Smooth muscle cell of the brain vasculature (primary cell): ENCODE data around the gene TC2N.
"Not testable (repeated sequence)": the region's sequence is repeated elsewhere in the genome, so short reads cannot be mapped to it uniquely, and the experiment has no call there.

Source experiments
- DNase-seq: peaks from one replicate; pipeline ENCODE4 v3.0.0-alpha.2; 2012; ENCODE audit warnings: low read depth, low spot score

Gene TC2N

DNA sequence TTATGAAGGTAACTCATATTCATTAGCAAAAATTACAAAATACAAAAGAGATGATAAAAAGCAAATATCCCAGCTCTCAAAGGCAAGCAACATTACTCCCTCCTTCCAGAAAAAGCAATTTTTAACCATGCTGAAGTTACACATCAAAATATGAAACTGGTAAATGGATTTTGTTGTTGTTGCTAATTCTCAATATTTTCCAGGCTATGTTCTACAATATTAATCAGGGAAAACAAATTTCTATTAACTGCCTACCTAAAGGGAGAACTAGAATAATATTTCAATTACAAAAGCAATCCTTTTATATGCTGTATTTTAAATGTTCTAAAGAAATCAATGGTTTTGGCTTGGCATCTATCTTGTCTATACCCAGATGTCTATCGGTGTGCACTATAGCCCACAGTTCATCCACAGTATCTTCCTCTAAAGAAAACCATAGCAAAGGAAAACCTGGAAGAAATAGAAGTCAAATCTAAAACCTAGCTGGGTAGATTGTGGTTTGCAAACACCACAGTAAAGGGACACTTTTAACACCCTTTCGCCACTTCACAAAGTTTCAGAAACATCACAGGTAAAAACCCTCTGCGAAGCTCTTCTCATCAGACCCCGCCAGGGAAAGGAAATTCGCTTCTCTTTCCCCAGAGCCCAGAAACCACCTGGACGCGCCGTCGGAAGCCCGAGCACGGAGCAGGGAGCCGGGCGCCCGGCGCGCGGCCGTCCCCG lies 32.0 kb downstream of the TC2N start:
- no peak for DNase-seq

DNA sequence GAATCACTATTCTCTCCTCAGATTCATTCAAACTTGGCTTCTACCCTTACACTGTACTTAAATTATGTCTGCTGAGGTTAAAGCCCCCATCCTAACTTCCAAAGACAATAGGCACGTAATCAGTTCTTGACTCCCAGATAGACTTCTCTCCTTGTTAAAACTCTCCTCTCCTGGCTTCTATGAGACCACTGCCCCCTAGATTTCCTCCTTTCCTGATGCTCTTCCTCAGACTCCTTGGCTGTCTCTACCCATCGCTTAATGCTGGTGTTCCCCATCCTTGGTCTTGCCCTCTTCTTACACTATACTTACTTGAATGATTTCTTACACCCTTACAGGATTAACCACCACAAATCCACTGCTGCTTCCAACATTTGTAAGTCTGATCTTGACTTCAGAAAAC lies 32.8 kb downstream of the TC2N start:
- no peak for DNase-seq

DNA sequence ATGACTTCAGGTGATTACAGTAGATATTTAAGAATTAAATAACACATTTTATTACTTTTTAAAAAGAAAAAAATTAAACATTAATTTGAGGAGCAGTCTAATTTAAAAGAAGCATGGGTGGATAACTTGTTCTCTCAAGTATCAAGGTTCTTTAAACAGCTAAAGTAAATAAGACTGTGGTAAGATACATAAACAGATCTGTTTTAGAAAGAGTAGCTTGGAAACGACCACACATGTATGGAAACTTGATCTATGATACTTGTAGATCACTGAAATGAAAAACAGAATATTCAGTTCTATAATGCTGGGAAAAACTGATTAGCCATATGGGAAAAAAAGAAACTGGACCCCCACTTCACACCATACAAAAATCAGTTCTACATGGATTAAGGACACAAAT lies 36.0 kb downstream of the TC2N start:
- DNase-seq, result no peak

DNA sequence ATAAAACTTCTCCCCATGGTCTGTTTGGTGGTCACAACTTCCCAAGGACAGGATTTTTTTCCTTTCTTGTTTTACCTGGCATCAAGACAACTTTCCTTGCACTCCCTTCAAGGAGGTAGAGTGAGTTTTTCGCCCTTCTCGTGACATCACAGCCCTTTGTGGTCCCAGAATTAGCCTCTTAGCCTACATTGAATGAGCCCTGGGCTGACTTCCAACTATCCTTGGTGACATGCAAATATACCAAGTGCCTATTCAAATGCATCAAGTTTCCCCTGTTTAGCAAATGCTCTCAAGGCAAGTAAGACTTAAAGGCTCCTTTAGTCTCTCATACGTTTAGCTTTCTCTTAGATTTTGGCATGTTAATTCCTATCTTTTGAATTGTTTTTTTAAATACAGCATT lies 36.6 kb downstream of the TC2N start:
- no peak for DNase-seq

DNA sequence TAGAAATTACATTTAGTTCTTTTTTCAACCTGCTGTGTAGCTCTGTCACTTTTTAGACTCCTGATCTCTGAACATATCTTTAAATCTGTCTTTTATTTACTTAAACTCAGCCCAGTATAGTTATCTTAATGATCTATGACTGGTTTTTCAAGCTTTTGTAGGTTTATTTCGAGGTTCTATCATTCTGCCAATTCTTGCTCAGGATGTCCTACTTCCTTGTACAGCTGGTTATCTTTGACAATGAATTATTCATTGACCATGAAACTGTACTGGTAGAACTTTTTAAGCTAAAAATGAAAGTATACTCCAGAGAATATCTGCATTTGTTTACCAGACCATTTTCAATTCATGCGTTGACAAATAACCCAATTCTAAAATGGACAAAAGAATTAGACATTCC lies 37.8 kb downstream of the TC2N start:
- DNase-seq, result no peak

DNA sequence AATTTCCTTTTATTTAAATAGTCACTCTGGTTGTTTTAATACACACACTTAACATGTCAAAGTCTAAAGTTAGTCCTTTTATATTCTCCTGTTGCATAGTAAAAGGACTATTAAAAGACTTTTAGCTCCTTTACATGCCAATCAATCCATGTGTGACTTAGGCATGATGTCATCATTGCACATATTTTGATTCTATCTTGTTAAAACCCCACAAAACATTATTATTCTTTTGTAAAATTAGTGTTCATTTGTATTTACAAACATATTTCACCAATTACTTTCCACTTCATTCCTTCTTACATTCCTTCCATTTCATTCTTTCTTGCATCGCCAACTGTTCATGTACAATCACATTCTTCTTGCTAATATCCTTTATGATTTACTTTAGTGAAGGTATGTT lies 39.6 kb downstream of the TC2N start:
- DNase-seq, result no peak

DNA sequence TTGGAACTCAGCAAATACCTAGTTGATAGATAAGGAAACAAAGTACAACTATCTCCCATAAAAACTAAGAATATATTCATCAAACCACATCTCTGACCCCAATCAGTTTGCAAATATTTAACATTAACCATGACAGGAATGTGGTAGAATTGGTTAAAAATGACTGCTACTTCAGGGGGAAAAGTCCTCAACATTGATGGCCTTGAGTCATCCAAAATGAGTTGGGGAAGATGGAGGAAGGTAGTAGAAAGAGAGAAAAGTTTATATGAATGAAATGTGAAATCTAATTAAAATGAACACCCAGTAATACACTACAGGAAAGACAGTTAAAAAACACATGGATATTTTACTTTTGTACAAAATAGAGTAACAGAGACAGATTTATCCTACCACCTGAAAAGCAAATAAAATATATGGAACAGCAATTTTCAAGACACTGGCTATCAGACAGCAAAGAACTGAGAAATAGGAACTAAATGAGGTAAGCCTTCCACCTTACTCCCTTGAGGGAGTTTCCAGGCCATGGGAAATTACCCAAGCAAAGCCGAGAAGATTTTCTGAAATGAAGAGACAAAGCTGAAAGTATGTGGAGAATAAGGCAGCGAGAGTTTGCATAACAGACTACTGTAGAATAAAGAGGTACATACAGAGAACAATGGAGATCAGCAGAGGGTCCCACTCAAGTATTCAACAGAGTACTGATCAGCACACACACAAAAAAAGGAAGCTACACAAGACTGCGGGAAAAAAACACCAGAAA lies 49.6 kb downstream of the TC2N start:
- DNase-seq, result no peak

DNA sequence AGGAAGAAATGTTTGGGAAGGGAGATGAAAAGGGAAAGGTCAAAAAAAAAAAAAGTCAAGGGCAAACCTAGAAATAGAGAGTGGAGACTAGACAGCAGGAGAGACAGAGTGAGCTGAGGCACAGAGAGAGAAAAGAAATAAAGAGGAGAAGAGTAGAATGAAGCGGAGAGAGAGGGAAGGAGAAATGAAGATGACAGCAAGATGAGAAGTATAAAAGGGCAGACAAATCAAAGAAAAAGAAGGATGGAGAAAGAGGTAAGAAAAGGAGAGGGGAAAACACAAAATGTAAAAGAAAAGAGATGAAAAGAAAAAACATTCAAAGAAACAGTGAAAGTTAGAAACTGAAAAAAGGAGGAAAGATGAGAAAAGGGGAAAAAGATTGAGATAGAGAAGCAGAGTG lies 53.0 kb downstream of the TC2N start:
- DNase-seq, result no peak

DNA sequence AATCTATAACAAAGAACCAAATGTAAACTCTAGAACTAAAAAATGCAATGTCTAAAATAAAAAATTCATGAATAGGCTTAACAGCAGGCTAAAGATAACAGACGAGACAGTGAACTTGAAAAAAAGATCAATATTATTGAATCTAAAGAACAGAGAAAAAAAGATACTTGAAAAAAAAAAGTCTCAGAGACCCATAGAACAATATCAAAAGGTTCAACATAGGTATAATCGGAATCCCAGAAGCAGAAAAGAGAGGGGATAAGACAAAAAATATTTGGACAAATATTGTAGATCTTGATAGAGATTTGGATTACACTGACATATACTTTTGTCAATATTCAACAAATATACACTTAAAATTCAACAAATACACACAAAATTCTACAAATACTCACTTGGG lies 56.6 kb downstream of the TC2N start:
- no peak for DNase-seq

DNA sequence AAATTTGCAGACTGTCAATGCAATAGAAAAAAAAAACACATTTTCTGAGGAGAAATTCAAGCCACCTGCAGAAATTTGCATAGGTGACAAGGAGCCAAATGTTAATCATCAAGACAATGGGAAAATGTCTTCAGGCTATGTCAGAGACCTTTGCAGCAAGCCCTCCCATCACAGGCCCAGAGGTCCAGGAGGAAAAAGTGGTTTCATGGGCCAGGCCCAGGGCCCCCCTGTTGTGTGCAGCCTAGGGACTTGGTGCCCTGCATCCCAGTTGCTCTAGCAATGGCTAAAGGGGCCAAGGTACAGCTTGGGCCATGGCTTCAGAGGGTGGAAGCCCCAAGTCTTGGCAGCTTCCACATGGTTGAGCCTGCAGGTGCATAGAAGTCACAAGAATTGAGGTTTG lies 60.6 kb downstream of the TC2N start:
- no peak for DNase-seq

DNA sequence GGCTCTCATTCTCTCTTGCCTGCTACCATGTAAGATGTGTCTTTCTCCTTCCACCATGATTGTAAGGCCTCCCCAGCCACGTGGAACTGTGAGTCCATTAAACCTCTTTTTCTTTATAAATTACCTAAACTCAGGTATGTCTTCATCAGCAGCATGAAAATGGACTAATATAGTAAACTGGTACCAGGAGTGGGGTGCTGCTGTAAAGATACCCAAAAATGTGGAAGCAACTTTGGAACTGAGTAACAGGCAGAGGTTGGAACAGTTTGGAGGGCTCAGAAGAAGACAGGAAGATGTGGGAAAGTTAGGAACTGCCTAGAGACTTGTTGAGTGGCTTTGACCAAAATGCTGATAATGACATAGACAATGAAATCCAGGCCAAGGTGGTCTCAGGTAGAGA lies 61.2 kb downstream of the TC2N start:
- not testable (repeated sequence) for DNase-seq

DNA sequence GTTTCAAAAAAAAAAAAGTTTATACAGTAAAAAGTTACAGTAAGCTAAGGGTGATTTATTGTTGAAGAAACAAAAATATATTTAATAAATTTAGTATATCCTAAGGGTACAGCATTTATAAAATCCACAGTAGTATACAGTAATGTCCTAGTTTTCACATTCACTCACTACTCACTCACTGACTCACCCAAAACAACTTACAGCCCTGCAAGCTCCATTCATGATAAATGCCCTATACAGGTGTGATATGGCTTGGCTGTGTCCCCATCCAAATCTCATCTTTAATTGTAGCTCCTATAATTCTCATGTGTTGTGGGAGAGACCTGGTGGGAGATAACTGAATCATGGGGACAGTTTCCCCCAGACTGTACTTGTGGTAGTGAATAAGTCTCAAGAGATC lies 61.7 kb downstream of the TC2N start:
- no peak for DNase-seq

DNA sequence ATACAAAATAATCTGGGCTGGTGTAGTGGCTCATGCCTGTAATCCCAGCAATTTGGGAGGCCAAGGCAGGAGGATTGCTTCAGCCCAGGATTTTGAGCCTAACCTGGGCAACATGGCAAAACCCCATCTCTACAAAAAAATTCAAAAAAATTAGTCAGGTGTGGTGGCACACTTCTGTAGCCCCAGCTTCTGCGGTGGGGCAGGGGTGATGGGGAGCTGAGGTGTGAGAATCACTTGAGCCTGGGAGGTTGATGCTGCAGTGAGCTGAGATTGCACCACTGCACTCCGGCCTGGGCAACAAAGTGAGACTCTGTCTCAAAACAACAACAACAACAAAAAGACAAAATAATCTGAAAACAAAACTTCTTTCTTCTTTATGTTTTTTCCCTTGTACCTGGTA lies 66.0 kb downstream of the TC2N start:
- DNase-seq, result no peak

DNA sequence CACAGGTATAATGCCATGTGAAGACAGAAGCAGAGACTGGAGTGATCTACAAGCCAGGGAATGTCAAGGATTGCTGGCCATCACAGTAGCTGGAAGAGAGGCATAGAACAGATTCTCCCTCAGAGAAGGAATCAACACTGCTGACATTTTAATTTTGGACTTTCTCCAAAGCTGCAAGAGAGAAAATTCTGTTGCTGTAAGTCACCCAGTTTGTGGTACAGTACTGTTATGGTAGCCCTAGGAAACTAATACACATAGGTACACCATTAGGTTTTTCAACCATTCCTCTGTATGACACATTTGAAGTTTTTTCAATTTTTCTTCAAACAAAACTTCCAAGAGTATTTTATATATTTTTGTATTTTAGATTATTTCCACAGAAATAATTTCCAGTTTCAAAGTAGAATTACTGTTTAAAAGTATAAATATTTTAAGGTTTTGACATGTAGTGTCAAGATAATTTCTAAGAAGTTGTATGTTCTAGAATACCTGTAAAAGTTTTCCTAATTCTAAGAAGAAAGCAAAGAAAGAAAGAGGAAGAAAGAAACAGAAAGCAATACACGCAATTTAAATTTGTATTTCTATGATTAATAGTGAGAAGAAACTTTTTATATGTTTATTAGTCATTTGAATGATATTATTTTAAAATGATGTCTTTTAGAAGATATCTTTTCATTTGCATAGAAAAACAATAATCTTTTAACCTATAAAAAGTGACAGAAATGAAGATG lies 70.6 kb downstream of the TC2N start:
- no peak for DNase-seq

DNA sequence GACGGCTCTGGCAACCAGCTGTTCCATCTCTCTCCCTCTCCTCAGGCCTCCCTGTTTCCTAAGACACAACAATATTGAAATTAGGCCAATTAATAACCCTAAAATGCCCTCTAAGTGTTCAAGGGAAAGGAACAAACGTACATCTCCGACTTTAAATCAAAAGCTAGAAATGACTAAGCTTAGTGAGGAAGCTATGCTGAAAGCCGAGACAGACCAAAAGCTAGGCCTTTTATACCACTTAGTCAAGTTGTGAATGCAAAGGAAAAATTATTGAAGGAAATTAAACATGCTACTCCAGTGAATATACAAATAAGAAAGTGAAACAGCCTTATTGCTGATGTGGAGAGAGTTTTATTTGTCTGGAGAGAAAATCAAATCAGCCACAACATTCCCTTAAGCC lies 73.6 kb downstream of the TC2N start:
- DNase-seq, result no peak

DNA sequence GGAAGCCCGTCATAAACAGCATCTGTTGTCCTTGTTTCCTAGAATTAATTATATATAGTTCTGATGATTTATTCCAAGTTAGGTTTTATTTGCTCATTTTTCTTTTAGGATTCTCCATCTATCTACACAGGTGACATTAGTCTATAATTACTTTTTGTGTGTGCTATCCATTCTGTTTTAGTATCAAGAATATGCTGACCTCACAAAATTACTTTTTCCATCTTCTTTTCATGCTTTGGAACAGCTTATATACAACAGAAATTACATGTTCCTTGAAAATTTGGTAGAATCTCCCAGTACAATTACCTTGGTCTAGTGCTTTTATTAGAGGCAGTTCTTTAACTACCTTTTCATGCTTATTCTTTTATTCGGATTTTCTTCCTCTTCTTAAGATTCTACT lies 81.1 kb downstream of the TC2N start:
- no peak for DNase-seq

DNA sequence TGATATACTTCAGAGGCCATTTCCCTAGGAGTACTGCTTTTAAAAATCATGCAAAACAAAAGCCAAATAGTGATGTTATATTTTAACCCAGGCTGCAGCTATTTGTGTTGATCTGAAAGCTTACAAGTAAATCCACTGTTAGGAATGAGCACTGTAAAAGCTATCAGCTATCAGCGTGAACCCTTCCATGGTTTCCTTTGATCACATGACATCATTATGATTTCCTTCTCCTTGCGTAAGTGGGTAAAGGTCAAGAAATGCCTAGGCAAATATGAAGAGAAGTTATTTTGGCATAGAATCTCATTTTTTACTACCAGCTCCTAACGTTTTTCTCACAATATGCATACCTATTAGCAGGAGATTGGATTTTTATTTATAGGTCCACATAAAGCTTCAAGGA lies 86.9 kb downstream of the TC2N start:
- DNase-seq, result no peak

DNA sequence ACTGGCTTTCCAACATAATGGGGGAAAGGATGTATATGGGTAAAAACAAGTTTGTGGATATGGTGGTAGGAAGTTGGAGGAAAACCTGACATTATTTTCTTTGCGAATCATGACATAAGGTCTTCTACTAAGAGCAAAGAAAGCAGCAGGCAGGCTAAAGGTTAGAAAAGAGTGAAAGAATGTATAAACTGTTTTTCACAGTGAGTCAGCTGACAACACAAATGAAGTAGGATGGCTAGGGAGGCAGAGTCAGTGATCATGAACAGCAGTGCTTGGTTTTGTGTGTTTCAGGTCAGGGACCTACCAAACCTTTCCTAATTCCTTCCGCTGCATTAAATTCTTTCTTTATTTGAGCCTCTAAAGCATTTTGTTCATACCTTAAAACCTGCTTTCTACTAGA lies 89.1 kb downstream of the TC2N start:
- no peak for DNase-seq

DNA sequence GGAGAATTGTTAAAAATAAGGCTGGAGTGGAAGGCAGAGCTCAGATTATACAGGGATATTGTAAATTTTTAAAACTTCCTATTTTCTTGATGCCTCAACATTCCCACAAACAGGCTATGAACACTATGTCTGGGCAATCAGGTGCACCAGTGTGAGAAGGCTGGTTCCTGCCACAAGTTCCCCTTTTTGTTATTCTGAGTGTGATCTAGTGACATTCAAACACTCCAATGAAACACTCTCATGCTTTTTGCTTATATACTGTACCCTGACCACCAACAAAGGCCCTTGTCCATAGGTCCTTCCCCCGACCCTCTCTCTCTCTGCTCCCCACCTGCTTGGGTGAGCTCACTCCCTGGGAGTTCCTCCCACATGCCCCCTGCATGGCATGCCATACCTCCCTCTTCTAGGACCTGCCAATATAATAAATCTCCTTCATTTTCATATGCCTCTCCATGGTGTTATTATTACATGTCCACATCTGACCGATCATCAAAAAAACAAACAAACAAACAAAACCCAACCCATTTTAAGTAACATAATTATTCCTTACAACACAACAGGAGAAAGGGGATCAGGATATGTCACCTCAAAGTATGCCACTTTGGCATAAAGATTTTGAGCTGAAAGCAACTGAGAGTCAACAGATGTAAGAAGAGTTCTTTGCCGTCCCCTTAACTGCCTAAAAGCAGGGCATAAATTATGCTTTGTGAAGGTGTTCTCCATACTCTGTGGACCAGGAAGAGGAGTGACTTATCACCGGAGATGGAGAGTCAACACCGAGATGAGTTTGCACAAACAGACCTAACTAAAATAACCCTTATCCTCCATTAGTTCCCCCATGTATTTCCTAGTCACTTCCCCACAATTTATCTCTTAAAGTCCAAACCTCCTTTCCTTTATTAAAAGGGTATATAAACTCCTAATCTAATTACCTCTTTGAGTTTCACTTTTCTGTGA lies 92.9 kb downstream of the TC2N start:
- DNase-seq, result no peak

DNA sequence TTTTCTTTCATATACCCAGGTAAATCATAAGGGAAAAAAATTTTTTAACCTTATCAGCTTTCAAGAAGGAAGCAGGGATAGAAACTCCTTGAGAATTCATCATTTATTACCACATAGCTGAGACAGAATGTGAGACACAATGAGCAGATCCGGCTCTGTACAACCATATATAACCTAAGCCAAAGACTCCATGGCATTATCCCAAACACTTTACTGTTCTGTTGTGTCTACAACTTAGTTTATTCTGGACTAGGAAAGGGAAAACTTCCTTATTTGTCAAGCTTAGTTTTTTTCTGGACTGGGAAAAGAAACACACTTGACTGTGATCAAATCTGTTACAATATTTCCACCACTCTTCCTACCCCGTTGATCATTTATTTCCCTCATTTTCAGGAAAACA lies 97.2 kb downstream of the TC2N start:
- no peak for DNase-seq

DNA sequence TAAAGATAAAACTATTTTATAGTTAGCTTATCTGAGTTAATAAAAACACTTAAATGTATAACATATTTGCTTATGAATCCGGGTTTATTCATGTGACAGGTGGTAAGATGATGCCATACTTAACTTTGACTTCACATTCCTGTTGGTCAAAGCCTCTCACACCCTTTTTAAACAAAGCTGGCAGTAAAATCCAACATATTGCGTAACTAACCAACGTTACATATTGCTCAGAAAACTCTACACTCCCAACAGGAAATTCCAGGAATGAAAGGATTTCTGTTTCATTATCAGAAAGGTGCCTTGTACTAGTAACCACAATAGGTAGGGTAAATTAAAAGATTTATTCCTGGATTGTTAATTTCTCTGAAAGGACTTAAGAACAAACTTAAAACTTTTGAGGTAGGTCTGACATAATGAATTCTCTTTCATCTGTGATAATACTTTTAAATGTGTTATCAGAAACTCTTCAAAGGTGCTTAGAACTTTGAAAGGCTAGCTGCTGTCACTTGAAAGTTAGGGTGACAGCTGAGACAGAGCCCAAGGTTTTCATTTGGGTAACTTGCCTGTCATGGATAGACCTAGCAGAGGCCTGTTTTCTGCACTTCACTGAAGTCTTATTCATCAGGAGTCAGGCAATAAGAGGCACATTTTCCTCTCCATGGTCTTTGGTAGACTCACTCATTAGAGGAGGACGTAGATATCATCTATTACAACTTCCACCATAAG lies 111.6 kb downstream of the TC2N start:
- no peak for DNase-seq
